SK-N-SH (cell line): ENCODE results near the gene IRX3. TPM values are rescaled to one million over a fixed set of nuclear protein-coding genes. Genes with fewer than 3 reads are reported as not detected.

Source experiments
- CTCF ChIA-PET: fragments of 300-600, 350-600 bp; formaldehyde crosslinking; extraction: SDS; loops from one replicate; lab custom pipeline; 2021; lab: Yijun Ruan, JAX
- POLR2A ChIA-PET: fragments of 350-600 bp; sonication (Branson Sonifier 250); formaldehyde crosslinking; extraction: SDS; loops from one replicate; lab custom pipeline; 2020; ENCODE audit warnings: antibody characterized with exemption, inconsistent platforms; lab: Yijun Ruan, JAX
- DNase-seq: peaks from one replicate; pipeline ENCODE4 v3.0.0; 2012
- H2AFZ ChIP-seq: fragments of 200-600 bp; sonication (generic); 2 replicates; pipeline ENCODE4 v1.8.1; 2016; ENCODE audit warnings: antibody characterized with exemption, mild to moderate bottlenecking, low read depth
- H3F3A ChIP-seq: fragments of 200-600 bp; sonication (generic); replicated peaks from 2 replicates; pipeline ENCODE3; 2016; ENCODE audit warnings: antibody characterized with exemption, mild to moderate bottlenecking; ENCODE audit not compliant: insufficient read depth
- H3K27ac ChIP-seq, 2 experiments: fragments of 200-500 bp in 1 of 2; fragments of 200-600 bp in 1 of 2; sonication (Bioruptor generic) in 1 of 2; sonication (generic), shearing (Covaris generic) in 1 of 2; 2 replicates each; pipeline versions ENCODE4 v1.5.1 to v1.6.1; 2014 to 2016; ENCODE audit warnings: low read depth in 2 of 2, inconsistent platforms in 1 of 2, low read length in 1 of 2, mild to moderate bottlenecking in 1 of 2, mixed read lengths in 1 of 2
- H3K27me3 ChIP-seq: fragments of 200-600 bp; sonication (generic), shearing (Covaris generic); 2 replicates; pipeline ENCODE4 v1.6.1; 2016; ENCODE audit warnings: mixed run types; ENCODE audit not compliant: insufficient read depth
- H3K36me3 ChIP-seq, 2 experiments: fragments of 200-500 bp in 1 of 2; fragments of 200-600 bp in 1 of 2; sonication (Bioruptor generic) in 1 of 2; sonication (generic) in 1 of 2; replicated peaks in 1 of 2; 2 replicates each; pipeline versions ENCODE3 to v1.5.1; 2014 to 2016; ENCODE audit warnings: low read length in 1 of 2, mild to moderate bottlenecking in 1 of 2; ENCODE audit not compliant: insufficient read depth in 2 of 2, control insufficient read depth in 1 of 2
- H3K4me1 ChIP-seq, 2 experiments: fragments of 200-500 bp in 1 of 2; fragments of 200-600 bp in 1 of 2; sonication (Bioruptor generic) in 1 of 2; sonication (generic), shearing (Covaris generic) in 1 of 2; 2 replicates each; pipeline versions ENCODE4 v1.5.1 to v1.6.1; 2014 to 2016; ENCODE audit warnings: low read depth in 1 of 2, low read length in 1 of 2, mixed run types in 1 of 2; ENCODE audit not compliant: insufficient read depth in 2 of 2, control insufficient read depth in 1 of 2
- H3K4me2 ChIP-seq: fragments of 200-600 bp; sonication (generic), shearing (Covaris generic); 2 replicates; pipeline ENCODE4 v1.6.1; 2017; ENCODE audit warnings: mixed run types
- H3K4me3 ChIP-seq, 2 experiments: fragments of 200-500 bp in 1 of 2; fragments of 200-600 bp in 1 of 2; sonication (Bioruptor generic) in 1 of 2; sonication (generic), shearing (Covaris generic) in 1 of 2; 2 replicates each; pipeline versions ENCODE4 v1.5.1 to v1.8.1; 2014 to 2016; ENCODE audit warnings: low read depth in 2 of 2, inconsistent platforms in 1 of 2, low read length in 1 of 2, mild to moderate bottlenecking in 1 of 2, mixed read lengths in 1 of 2, moderate library complexity in 1 of 2
- H3K79me2 ChIP-seq: fragments of 200-600 bp; sonication (generic); 2 replicates; pipeline ENCODE4 v1.8.1; 2017; ENCODE audit warnings: mild to moderate bottlenecking; ENCODE audit not compliant: insufficient read depth
- H3K9ac ChIP-seq: fragments of 200-600 bp; sonication (generic); 2 replicates; pipeline ENCODE4 v1.6.1; 2017; ENCODE audit warnings: mixed run types
- H3K9me2 ChIP-seq: fragments of 200-600 bp; sonication (generic); 2 replicates; pipeline ENCODE4 v1.6.1; 2017; ENCODE audit warnings: mixed run types
- H3K9me3 ChIP-seq: fragments of 200-600 bp; sonication (generic); 2 replicates; pipeline ENCODE4 v1.6.1; 2017; ENCODE audit warnings: mixed run types, mild to moderate bottlenecking, moderate library complexity
- H4K20me1 ChIP-seq: fragments of 200-600 bp; sonication (generic); 2 replicates; pipeline ENCODE4 v1.6.1; 2017; ENCODE audit warnings: mild to moderate bottlenecking, mixed run types; ENCODE audit not compliant: insufficient read depth
- CHD2 ChIP-seq: fragments of 150-350 bp; IDR thresholded peaks from 2 replicates; pipeline ENCODE4 v1.6.1; 2018; ENCODE audit warnings: low read length; ENCODE audit not compliant: partially characterized antibody
- ELF1 ChIP-seq: IDR thresholded peaks from 2 replicates; pipeline ENCODE4 v1.4.0; 2012
- EZH2phosphoT487 ChIP-seq: fragments of 200-600 bp; sonication (generic); IDR thresholded peaks from 2 replicates; pipeline ENCODE4 v1.6.1; 2017; ENCODE audit warnings: low read depth, mixed run types, mild to moderate bottlenecking, antibody characterized with exemption, moderate library complexity, borderline replicate concordance
- FOXJ3 ChIP-seq: sonication (generic); formaldehyde crosslinking; IDR thresholded peaks from 2 replicates; pipeline ENCODE4 v1.5.1; 2020; ENCODE audit warnings: mild to moderate bottlenecking, missing genetic modification reagents
- GATA2 ChIP-seq: sonication (generic); formaldehyde crosslinking; IDR thresholded peaks from 2 replicates; pipeline ENCODE4 v1.5.0; 2020; ENCODE audit warnings: mild to moderate bottlenecking, missing genetic modification reagents
- JUND ChIP-seq: IDR thresholded peaks from 2 replicates; pipeline ENCODE4 v1.4.0; 2012
- MEF2A ChIP-seq: IDR thresholded peaks from 2 replicates; pipeline ENCODE4 v1.4.0; 2012; ENCODE audit warnings: low read depth, borderline replicate concordance
- MXI1 ChIP-seq: IDR thresholded peaks from 2 replicates; pipeline ENCODE4 v1.6.1; 2012; ENCODE audit warnings: mild to moderate bottlenecking, low read depth, low read length, improper control_type of control experiment
- NFIC ChIP-seq: IDR thresholded peaks from 2 replicates; pipeline ENCODE4 v1.4.0; 2012; ENCODE audit warnings: borderline replicate concordance
- NRF1 ChIP-seq: IDR thresholded peaks from 2 replicates; pipeline ENCODE4 v1.6.1; 2012; ENCODE audit warnings: low read depth, mild to moderate bottlenecking, low read length
- RAD21 ChIP-seq: IDR thresholded peaks from 2 replicates; pipeline ENCODE4 v1.6.1; 2012; ENCODE audit warnings: mild to moderate bottlenecking, low read length
- RCOR1 ChIP-seq: fragments of 150-350 bp; IDR thresholded peaks from 2 replicates; pipeline ENCODE4 v1.6.1; 2017; ENCODE audit warnings: antibody characterized with exemption, low read length
- RXRA ChIP-seq: IDR thresholded peaks from 2 replicates; pipeline ENCODE4 v1.4.0; 2012; ENCODE audit warnings: low read depth, mild to moderate bottlenecking, borderline replicate concordance
- SMC3 ChIP-seq: IDR thresholded peaks from 2 replicates; pipeline ENCODE4 v1.6.1; 2012; ENCODE audit warnings: low read depth, low read length, improper control_type of control experiment
- TAF1 ChIP-seq: IDR thresholded peaks from 2 replicates; pipeline ENCODE4 v1.6.1; 2012; ENCODE audit warnings: low read depth, mild to moderate bottlenecking, low read length, moderate library complexity, borderline replicate concordance
- TCF12 ChIP-seq: IDR thresholded peaks from 2 replicates; pipeline ENCODE4 v1.4.0; 2012
- USF1 ChIP-seq: IDR thresholded peaks from 2 replicates; pipeline ENCODE4 v1.4.0; 2012; ENCODE audit warnings: low read depth, borderline replicate concordance
- YY1 ChIP-seq: IDR thresholded peaks from 2 replicates; pipeline ENCODE4 v1.4.0; 2012; ENCODE audit warnings: low read depth, mild to moderate bottlenecking
- WGBS: methylation state at CpG from one replicate; pipeline ENCODE4 v1.1.6; 2017; ENCODE audit warnings: low lambda C conversion rate; 5-methylcytosine and 5-hydroxymethylcytosine counted together
- polyA plus RNA-seq, 3 experiments: library from polyadenylated mRNA; depleted of rRNA; stranded (reverse); fragments of >200 nt; gene quantifications; 2 replicates each; pipeline ENCODE4 v1.2.3, GENCODE V29; 2012

IRX3 gene
- polyA plus RNA-seq, 1 of the 3 experiments (the other 2 are of a cell fraction) = 7.1 TPM

GRCh38 chr16:54324716-54325115 lies 38.1 kb upstream of the IRX3 start:
- Histone ChIP-seq H3K9me3 (no peaks in the 10 kb centered on the region), H4K20me1 (no peaks in the 10 kb centered on the region), H3K4me3 (no peak overlapping the region), H3K9ac (no peak overlapping the region), H3K27ac (no peak overlapping the region), H3K4me1 (no peaks in the 10 kb centered on the region), H3K9me2 (no peaks in the 10 kb centered on the region), H3K27me3 (no peaks in the 10 kb centered on the region), H3F3A (no peaks in the 10 kb centered on the region), H2AFZ (no peak overlapping the region), H3K36me3 (no peaks in the 10 kb centered on the region), H3K79me2 (no peaks in the 10 kb centered on the region), H3K4me2 (no peak overlapping the region)
- 62% methylated on average over 2 of the region's 2 CpGs for WGBS
- ChIA-PET CTCF (no interaction called here), POLR2A (no interaction called here)
- TF ChIP-seq JUND (no peak), USF1 (no peak), TCF12 (no peak), EZH2phosphoT487 (no peak)
- no peak for DNase-seq

GRCh38 chr16:54320697-54321340 lies 34.2 kb upstream of the IRX3 start:
- ChIA-PET CTCF (interaction anchor here (1.0 kb wide), 1 partner anchor 1050 kb away, joined by 3 read pairs; no protein-coding TSS in a partner anchor), POLR2A (no interaction called here)
- Histone ChIP-seq H3K27ac (no peak overlapping the region), H3K9me2 (no peaks in the 10 kb centered on the region), H3K4me3 (no peak overlapping the region), H3K4me2 (no peak overlapping the region), H3K9ac (no peak overlapping the region), H3F3A (no peaks in the 10 kb centered on the region), H4K20me1 (no peaks in the 10 kb centered on the region), H3K4me1 (peaks cover 0 to 14% of the 10 kb centered on the region in 2 experiments; a peak in 1 of 4 replicates), H3K27me3 (no peaks in the 10 kb centered on the region), H2AFZ (no peak overlapping the region), H3K36me3 (no peaks in the 10 kb centered on the region), H3K79me2 (no peaks in the 10 kb centered on the region), H3K9me3 (no peaks in the 10 kb centered on the region)
- WGBS = 72% methylated on average over 9 of the region's 9 CpGs
- DNase-seq = no peak
- no peak for TF ChIP-seq SMC3
- no peak for TF ChIP-seq RAD21
- TF ChIP-seq RXRA = no peak
- TF ChIP-seq TAF1 = no peak
- no peak for TF ChIP-seq JUND
- TF ChIP-seq NRF1 = no peak
- no peak for TF ChIP-seq FOXJ3 (CRISPR knock-in tag)
- TF ChIP-seq NFIC = no peak
- no peak for TF ChIP-seq GATA2 (CRISPR knock-in tag)
- no peak for TF ChIP-seq MXI1
- TF ChIP-seq TCF12 = no peak
- TF ChIP-seq YY1 = no peak
- no peak for TF ChIP-seq ELF1
- TF ChIP-seq CHD2 = no peak
- TF ChIP-seq RCOR1 = no peak
- TF ChIP-seq MEF2A = no peak
